ENCODE measurements around the gene MYRF.

DNA sequence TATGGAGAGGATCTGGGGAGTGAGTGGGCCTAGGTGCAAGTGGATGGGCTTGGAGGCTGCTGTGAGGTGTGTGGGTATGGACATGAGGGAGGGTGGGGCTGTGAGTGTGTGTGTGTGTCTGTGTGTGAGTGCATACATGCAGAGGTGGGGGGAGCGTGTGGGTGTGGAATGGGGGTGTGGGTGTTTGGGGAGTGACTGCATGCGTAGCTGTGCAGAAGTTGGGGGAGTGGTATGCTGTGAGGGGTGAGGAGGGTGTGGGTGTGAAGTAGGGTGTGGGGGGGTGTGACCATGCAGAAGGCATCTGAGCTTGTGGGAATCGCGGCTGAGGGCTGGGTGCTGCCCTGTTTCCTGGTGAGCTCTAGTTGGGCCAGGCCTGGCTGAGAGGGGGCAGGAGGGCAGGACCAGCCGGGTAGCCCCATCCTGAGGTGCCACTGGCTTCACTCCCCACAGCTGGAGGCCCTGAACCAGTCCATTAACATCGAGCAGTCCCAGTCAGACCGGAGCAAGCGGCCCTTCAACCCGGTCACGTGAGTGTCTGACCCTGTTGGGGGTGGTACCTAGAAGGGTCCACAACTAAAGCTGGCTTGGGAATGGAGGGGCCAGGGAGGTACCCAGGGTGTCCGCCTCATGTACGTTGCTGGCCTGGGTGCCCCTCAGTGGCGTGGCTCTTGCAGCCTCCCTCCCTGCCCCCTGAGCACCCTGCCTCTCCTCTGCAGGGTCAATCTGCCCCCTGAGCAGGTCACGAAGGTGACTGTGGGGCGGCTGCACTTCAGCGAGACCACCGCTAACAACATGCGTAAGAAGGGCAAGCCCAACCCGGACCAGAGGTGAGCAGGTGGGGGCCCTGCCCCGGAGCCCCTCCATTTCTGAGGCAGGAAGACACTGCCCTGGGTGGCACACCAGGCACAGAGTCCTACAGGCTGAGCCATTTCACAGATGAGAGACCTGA lies 23.4 kb downstream of the MYRF start:
- TF ChIP-seq, protein P1, sequence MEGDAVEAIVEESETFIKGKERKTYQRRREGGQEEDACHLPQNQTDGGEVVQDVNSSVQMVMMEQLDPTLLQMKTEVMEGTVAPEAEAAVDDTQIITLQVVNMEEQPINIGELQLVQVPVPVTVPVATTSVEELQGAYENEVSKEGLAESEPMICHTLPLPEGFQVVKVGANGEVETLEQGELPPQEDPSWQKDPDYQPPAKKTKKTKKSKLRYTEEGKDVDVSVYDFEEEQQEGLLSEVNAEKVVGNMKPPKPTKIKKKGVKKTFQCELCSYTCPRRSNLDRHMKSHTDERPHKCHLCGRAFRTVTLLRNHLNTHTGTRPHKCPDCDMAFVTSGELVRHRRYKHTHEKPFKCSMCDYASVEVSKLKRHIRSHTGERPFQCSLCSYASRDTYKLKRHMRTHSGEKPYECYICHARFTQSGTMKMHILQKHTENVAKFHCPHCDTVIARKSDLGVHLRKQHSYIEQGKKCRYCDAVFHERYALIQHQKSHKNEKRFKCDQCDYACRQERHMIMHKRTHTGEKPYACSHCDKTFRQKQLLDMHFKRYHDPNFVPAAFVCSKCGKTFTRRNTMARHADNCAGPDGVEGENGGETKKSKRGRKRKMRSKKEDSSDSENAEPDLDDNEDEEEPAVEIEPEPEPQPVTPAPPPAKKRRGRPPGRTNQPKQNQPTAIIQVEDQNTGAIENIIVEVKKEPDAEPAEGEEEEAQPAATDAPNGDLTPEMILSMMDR (conservative IDR thresholded peaks at IDR 0.05; ENCODE audit: low read depth, low read length), result no peak
- TF ChIP-seq EZH2phosphoT487 (IDR thresholded peaks at IDR 0.05; ENCODE audit: borderline replicate concordance, low read length) (no peak), EZH2 (IDR thresholded peaks at IDR 0.05; ENCODE audit: low read length, unreplicated experiment) (no peak)

All from PC-3 (cell line).